ENCODE data around the gene XIRP2.

GRCh38 chr2:166921261-166921896, 33.1 kb downstream of the XIRP2 start:
- TF ChIP-seq CTCF (IDR thresholded peaks at IDR 0.05) (no peak), POLR2AphosphoS5 (IDR thresholded peaks at IDR 0.05) (no peak), POLR2A (IDR thresholded peaks at IDR 0.05) (no peak), EP300 (IDR thresholded peaks at IDR 0.05) (no peak)
